ENCODE measurements around the gene YDJC. TPM values are rescaled to one million over a fixed set of nuclear protein-coding genes. Genes with fewer than 3 reads are reported as not detected.

Gene YDJC
- total and polyA plus RNA-seq, 2 of the 13 experiments (the other 11 are each of a cell fraction or from before 2014, with no cell fraction given): 15.3 to 32.0 TPM

GRCh38 chr22:21657360-21658032 is 27.7 kb upstream of the YDJC start (continued):
- TF ChIP-seq, protein P1, sequence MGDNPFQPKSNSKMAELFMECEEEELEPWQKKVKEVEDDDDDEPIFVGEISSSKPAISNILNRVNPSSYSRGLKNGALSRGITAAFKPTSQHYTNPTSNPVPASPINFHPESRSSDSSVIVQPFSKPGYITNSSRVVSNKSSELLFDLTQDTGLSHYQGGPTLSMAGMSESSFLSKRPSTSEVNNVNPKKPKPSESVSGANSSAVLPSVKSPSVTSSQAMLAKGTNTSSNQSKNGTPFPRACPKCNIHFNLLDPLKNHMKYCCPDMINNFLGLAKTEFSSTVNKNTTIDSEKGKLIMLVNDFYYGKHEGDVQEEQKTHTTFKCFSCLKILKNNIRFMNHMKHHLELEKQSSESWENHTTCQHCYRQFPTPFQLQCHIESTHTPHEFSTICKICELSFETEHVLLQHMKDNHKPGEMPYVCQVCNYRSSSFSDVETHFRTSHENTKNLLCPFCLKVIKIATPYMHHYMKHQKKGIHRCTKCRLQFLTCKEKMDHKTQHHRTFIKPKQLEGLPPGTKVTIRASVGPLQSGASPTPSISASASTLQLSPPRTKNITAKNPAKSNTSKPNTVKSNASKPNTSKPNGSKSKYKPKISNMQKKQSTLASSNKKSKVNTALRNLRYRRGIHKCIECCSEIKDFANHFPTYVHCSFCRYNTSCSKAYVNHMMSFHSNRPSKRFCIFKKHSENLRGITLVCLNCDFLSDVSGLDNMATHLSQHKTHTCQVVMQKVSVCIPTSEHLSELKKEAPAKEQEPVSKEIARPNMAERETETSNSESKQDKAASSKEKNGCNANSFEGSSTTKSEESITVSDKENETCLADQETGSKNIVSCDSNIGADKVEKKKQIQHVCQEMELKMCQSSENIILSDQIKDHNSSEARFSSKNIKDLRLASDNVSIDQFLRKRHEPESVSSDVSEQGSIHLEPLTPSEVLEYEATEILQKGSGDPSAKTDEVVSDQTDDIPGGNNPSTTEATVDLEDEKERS (CRISPR knock-in tag; IDR thresholded peaks at IDR 0.05): peak; percentile 72; the same call in 1 of the 2 replicates
- TF ChIP-seq HNF4G (IDR thresholded peaks at IDR 0.05; ENCODE audit: borderline replicate concordance, low read depth, low read length) (peak; percentile 26; the same call in 1 of the 2 replicates), HNF4G (CRISPR knock-in tag; IDR thresholded peaks at IDR 0.05; ENCODE audit: borderline replicate concordance, low read depth) (no peak), ZNF720 (CRISPR knock-in tag; IDR thresholded peaks at IDR 0.05) (no peak), CEBPB (IDR thresholded peaks at IDR 0.05; ENCODE audit: borderline replicate concordance, low read depth, low read length) (no peak), ZNF337 (CRISPR knock-in tag; IDR thresholded peaks at IDR 0.05; ENCODE audit: borderline replicate concordance, low read depth) (no peak), SMARCC2 (IDR thresholded peaks at IDR 0.05) (no peak), NFRKB (IDR thresholded peaks at IDR 0.05) (no peak), NR2F6 (IDR thresholded peaks at IDR 0.05) (no peak), NR2F6 (CRISPR knock-in tag; IDR thresholded peaks at IDR 0.05) (peak; percentile 53), ZBTB26 (CRISPR knock-in tag; IDR thresholded peaks at IDR 0.05; ENCODE audit: borderline replicate concordance) (0 out of 2 replicates have a peak, but pooled peaks have one; percentile 15), ZNF574 (CRISPR knock-in tag; IDR thresholded peaks at IDR 0.05) (peak; percentile 97), MED1 (CRISPR knock-in tag; IDR thresholded peaks at IDR 0.05) (peak; percentile 35), KMT2A (CRISPR knock-in tag; IDR thresholded peaks at IDR 0.05) (no peak)
- TF ChIP-seq, protein P2, sequence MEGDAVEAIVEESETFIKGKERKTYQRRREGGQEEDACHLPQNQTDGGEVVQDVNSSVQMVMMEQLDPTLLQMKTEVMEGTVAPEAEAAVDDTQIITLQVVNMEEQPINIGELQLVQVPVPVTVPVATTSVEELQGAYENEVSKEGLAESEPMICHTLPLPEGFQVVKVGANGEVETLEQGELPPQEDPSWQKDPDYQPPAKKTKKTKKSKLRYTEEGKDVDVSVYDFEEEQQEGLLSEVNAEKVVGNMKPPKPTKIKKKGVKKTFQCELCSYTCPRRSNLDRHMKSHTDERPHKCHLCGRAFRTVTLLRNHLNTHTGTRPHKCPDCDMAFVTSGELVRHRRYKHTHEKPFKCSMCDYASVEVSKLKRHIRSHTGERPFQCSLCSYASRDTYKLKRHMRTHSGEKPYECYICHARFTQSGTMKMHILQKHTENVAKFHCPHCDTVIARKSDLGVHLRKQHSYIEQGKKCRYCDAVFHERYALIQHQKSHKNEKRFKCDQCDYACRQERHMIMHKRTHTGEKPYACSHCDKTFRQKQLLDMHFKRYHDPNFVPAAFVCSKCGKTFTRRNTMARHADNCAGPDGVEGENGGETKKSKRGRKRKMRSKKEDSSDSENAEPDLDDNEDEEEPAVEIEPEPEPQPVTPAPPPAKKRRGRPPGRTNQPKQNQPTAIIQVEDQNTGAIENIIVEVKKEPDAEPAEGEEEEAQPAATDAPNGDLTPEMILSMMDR (CRISPR knock-in tag; IDR thresholded peaks at IDR 0.05): peak; percentile 57
- TF ChIP-seq, protein P3, sequence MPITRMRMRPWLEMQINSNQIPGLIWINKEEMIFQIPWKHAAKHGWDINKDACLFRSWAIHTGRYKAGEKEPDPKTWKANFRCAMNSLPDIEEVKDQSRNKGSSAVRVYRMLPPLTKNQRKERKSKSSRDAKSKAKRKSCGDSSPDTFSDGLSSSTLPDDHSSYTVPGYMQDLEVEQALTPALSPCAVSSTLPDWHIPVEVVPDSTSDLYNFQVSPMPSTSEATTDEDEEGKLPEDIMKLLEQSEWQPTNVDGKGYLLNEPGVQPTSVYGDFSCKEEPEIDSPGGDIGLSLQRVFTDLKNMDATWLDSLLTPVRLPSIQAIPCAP (CRISPR knock-in tag; IDR thresholded peaks at IDR 0.05; ENCODE audit: low read depth): no peak
